Measurements from ENCODE around the gene DHX40. TPM values are rescaled to one million over a fixed set of nuclear protein-coding genes. Genes with fewer than 3 reads are reported as not detected.

Gene DHX40
- total and polyA plus RNA-seq, 2 donors (not counting 1 experiment from before 2014, with no cell fraction given), result 41.9 to 58.6 TPM

GRCh38 chr17:59633658-59634359, 68.4 kb downstream of the DHX40 start:
- Histone ChIP-seq H3K9me3 (ENCODE audit: control insufficient read depth, insufficient read depth, low read depth, low read length) (no peaks in the 10 kb centered on the region), H3K27me3 (ENCODE audit: control insufficient read depth, insufficient read depth, low read length) (no peaks in the 10 kb centered on the region), H3K36me3 (ENCODE audit: control insufficient read depth, insufficient read depth, low read length) (no peaks in the 10 kb centered on the region), H3K4me2 (ENCODE audit: extremely low read depth, insufficient read depth, low read length) (no peak overlapping the region), H3K4me3 (replicated peaks in 1 of 4; ENCODE audit: control extremely low read depth in 1 of 4, insufficient read depth in 1 of 4, low read depth in 3 of 4, low read length in 4 of 4) (no peak overlapping the region), H3K9ac (ENCODE audit: insufficient read depth, low read length) (no peak overlapping the region), H3K27ac (ENCODE audit: insufficient read depth, low read length) (no peak overlapping the region), H3K79me2 (ENCODE audit: control insufficient read depth, insufficient read depth, low read length) (peaks cover 94% of the 10 kb centered on the region), H3K4me1 (ENCODE audit: control insufficient read depth, extremely low read depth, insufficient read depth, low read length) (no peaks in the 10 kb centered on the region), H2AFZ (ENCODE audit: low read length) (no peak overlapping the region), H4K20me1 (ENCODE audit: control insufficient read depth, extremely low read depth, insufficient read depth, low read length) (peaks cover 9% of the 10 kb centered on the region)
- TF ChIP-seq EZH2 (IDR thresholded peaks at IDR 0.05; ENCODE audit: low read length, missing control alignments) (no peak), CTCF (conservative IDR thresholded peaks at IDR 0.05 in 1 of 2, IDR thresholded peaks at IDR 0.05 in 1 of 2; ENCODE audit: low read depth in 1 of 2, low read length in 2 of 2) (no peak)
- DNase-seq (ENCODE audit: low read depth in 2 of 2), result no peak

- peaks cover 9% of the 10 kb centered on the region for H4K20me1 ChIP-seq (ENCODE audit: control insufficient read depth, extremely low read depth, insufficient read depth, low read length)
- H3K9ac ChIP-seq (ENCODE audit: insufficient read depth, low read length), result no peak overlapping the region
- H3K79me2 ChIP-seq (ENCODE audit: control insufficient read depth, insufficient read depth, low read length), result peaks cover 94% of the 10 kb centered on the region
- no peaks in the 10 kb centered on the region for H3K36me3 ChIP-seq (ENCODE audit: control insufficient read depth, insufficient read depth, low read length)
- no peak overlapping the region for H2AFZ ChIP-seq (ENCODE audit: low read length)
- H3K9me3 ChIP-seq (ENCODE audit: control insufficient read depth, insufficient read depth, low read depth, low read length), result no peaks in the 10 kb centered on the region
- no peak overlapping the region for H3K27ac ChIP-seq (ENCODE audit: insufficient read depth, low read length)
- H3K27me3 ChIP-seq (ENCODE audit: control insufficient read depth, insufficient read depth, low read length), result no peaks in the 10 kb centered on the region
- DNase-seq (ENCODE audit: low read depth in 2 of 2), result no peak
- H3K4me3 ChIP-seq (replicated peaks in 1 of 4; ENCODE audit: control extremely low read depth in 1 of 4, insufficient read depth in 1 of 4, low read depth in 3 of 4, low read length in 4 of 4), result no peak overlapping the region
- TF ChIP-seq CTCF (conservative IDR thresholded peaks at IDR 0.05 in 1 of 2, IDR thresholded peaks at IDR 0.05 in 1 of 2; ENCODE audit: low read depth in 1 of 2, low read length in 2 of 2) (no peak), EZH2 (IDR thresholded peaks at IDR 0.05; ENCODE audit: low read length, missing control alignments) (no peak)
- H3K4me2 ChIP-seq (ENCODE audit: extremely low read depth, insufficient read depth, low read length), result no peak overlapping the region
- H3K4me1 ChIP-seq (ENCODE audit: control insufficient read depth, extremely low read depth, insufficient read depth, low read length), result no peaks in the 10 kb centered on the region
Measured at GRCh38 chr17:59634632-59635541, 69.5 kb downstream of the DHX40 start.

GRCh38 chr17:59637611-59638310, 72.4 kb downstream of the DHX40 start:
- no peak for TF ChIP-seq EZH2 (IDR thresholded peaks at IDR 0.05; ENCODE audit: low read length, missing control alignments)
- TF ChIP-seq CTCF (conservative IDR thresholded peaks at IDR 0.05 in 1 of 2, IDR thresholded peaks at IDR 0.05 in 1 of 2; ENCODE audit: low read depth in 1 of 2, low read length in 2 of 2), result no peak
- Histone ChIP-seq H4K20me1 (ENCODE audit: control insufficient read depth, extremely low read depth, insufficient read depth, low read length) (peaks cover 6% of the 10 kb centered on the region), H3K4me3 (replicated peaks in 1 of 4; ENCODE audit: control extremely low read depth in 1 of 4, insufficient read depth in 1 of 4, low read depth in 3 of 4, low read length in 4 of 4) (no peak overlapping the region), H3K4me1 (ENCODE audit: control insufficient read depth, extremely low read depth, insufficient read depth, low read length) (no peaks in the 10 kb centered on the region), H3K79me2 (ENCODE audit: control insufficient read depth, insufficient read depth, low read length) (peaks cover 95% of the 10 kb centered on the region), H3K9me3 (ENCODE audit: control insufficient read depth, insufficient read depth, low read depth, low read length) (no peaks in the 10 kb centered on the region), H2AFZ (ENCODE audit: low read length) (no peak overlapping the region), H3K27ac (ENCODE audit: insufficient read depth, low read length) (no peak overlapping the region), H3K27me3 (ENCODE audit: control insufficient read depth, insufficient read depth, low read length) (no peaks in the 10 kb centered on the region), H3K9ac (ENCODE audit: insufficient read depth, low read length) (no peak overlapping the region), H3K36me3 (ENCODE audit: control insufficient read depth, insufficient read depth, low read length) (no peaks in the 10 kb centered on the region), H3K4me2 (ENCODE audit: extremely low read depth, insufficient read depth, low read length) (no peak overlapping the region)
- DNase-seq (ENCODE audit: low read depth in 2 of 2), result no peak
